ENCODE measurements around the gene UGT1A5.

GRCh38 chr2:233743464-233744259 lies 31.0 kb downstream of the UGT1A5 start:
- TF ChIP-seq CTCF (conservative IDR thresholded peaks at IDR 0.05; ENCODE audit: low read length): no peak
- TF ChIP-seq EZH2phosphoT487 (IDR thresholded peaks at IDR 0.05; ENCODE audit: borderline replicate concordance, low read depth, low read length): no peak

All from OCI-LY7 (cell line).